ENCODE results near the gene CD59. TPM values are rescaled to one million over a fixed set of nuclear protein-coding genes. Genes with fewer than 3 reads are reported as not detected.

The CD59 gene
- total and polyA plus RNA-seq, 2 of the 13 experiments (the other 11 are each of a cell fraction or from before 2014, with no cell fraction given): 127 to 289 TPM

DNA sequence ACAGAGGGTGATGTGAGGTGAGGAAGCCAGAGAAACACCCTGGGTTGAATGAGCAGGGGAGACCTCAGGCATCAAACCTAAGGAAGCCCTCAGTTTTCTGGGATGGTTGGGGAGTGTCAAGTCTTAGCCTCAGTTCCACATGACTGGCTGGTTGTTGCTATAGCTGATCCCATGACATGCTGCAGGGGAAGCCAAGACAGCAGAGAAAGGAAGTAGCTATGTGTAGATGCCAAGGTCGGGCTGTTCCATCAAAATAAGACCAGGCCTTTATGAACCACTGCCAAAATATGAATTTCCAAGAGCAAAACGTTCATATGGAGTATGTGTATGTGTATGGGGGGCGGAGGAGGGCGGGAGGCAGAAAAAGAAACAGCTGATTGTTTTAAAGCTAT lies 11.6 kb downstream of the CD59 start:
- H2AFZ ChIP-seq (ENCODE audit: low read length): no peak overlapping the region
- H3K4me2 ChIP-seq (ENCODE audit: low read depth, low read length): peak overlapping the region; percentile 52
- no peak for TF ChIP-seq CBFB (CRISPR knock-in tag; IDR thresholded peaks at IDR 0.05)
- no peak for TF ChIP-seq POLR2A (IDR thresholded peaks at IDR 0.05; ENCODE audit: insufficient read depth in 1 of 2, low read depth in 2 of 2, low read length in 2 of 2)
- TF ChIP-seq JUND (CRISPR knock-in tag; IDR thresholded peaks at IDR 0.05): no peak
- no peak for TF ChIP-seq ZBTB3 (CRISPR knock-in tag; IDR thresholded peaks at IDR 0.05; ENCODE audit: borderline replicate concordance, low read depth)
- no peak for TF ChIP-seq ATF1 (CRISPR knock-in tag; IDR thresholded peaks at IDR 0.05)
- TF ChIP-seq, protein P1, sequence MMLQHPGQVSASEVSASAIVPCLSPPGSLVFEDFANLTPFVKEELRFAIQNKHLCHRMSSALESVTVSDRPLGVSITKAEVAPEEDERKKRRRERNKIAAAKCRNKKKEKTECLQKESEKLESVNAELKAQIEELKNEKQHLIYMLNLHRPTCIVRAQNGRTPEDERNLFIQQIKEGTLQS (CRISPR knock-in tag; IDR thresholded peaks at IDR 0.05): no peak
- H3K4me1 ChIP-seq (ENCODE audit: insufficient read depth, low read length): peaks cover 35% of the 10 kb centered on the region
- no peaks in the 10 kb centered on the region for H3K9me3 ChIP-seq (ENCODE audit: low read length)
- H3K27me3 ChIP-seq (ENCODE audit: control insufficient read depth in 1 of 2, insufficient read depth in 2 of 2, low read length in 2 of 2): no peaks in the 10 kb centered on the region
- peak overlapping the region; percentile 28 for H3K9ac ChIP-seq (ENCODE audit: insufficient read depth, low read depth, low read length)
- 90% methylated on average over 4 of the region's 4 CpGs for WGBS (ENCODE audit: low lambda C conversion rate)
- POLR2A ChIA-PET: interaction anchor here (1.0 to 2.1 kb wide), 5 partner anchors 10 to 33 kb away, joined by 3 to 12 read pairs (median 4); partner anchors contain the start of gene CD59
- intact Hi-C loops (cut with micrococcal nuclease; ENCODE audit: unreplicated experiment): no loop called here
- no TSS peak for BruUV-seq (replicated peaks)
- no peak for FAIRE-seq
- H3K4me3 ChIP-seq (replicated peaks in 1 of 3; ENCODE audit: insufficient read depth in 1 of 3, low read depth in 2 of 3, low read length in 3 of 3): no peak overlapping the region
- H3K36me3 ChIP-seq (replicated peaks in 1 of 2; ENCODE audit: control insufficient read depth in 1 of 2, insufficient read depth in 2 of 2, low read length in 2 of 2): peaks cover 11 to 22% of the 10 kb centered on the region in 2 experiments
- peaks cover 32% of the 10 kb centered on the region for H3K79me2 ChIP-seq (ENCODE audit: insufficient read depth, low read length)
- DNase-seq (ENCODE audit: low spot score): no peak
- peak; percentile 45; the same call in 2 of the 3 replicates for ATAC-seq
- H4K20me1 ChIP-seq (ENCODE audit: insufficient read depth, low read length): peaks cover 2% of the 10 kb centered on the region
- peak overlapping the region; percentile 66 for H3K27ac ChIP-seq (ENCODE audit: extremely low read length, insufficient read depth, low read length)
- CTCF ChIA-PET (ENCODE audit: low intra/inter-chr PET ratio, low total read pairs): no interaction called here
- in situ Hi-C loops (cut with HindIII; ENCODE audit: extremely low pct_ligation_motif_present, low pct_unique_long_range_greater_than_20kb): no loop called here

DNA sequence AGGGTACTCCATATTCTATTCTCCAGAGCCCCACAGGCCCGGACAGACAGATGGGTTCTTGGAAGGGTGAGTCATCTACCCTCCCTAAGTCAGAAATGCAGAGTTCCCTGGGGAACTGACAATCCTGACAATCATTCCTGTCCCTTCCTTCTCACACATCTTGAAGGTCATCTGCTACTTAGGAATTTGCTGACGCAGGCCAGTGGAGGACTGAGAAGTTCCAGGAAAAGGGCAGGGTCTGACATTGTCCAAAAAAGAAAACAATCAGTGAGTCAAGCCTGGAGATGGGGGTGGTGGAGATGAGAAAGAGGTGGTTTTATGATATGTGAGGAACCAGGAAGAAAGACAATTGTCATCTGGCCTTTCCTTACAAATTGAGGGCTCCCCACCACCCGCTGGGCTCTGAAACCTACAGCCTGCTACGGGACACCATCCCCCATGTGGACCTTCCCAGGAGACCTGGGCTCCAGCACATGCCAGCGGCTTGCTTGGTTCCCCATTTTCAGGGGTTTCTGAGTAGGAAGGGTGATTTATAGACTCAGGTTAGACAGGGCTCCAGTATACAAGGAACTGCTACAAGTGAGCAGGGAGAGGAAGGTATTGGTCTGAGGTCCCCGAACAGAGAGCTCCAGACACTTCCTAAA lies 12.9 kb downstream of the CD59 start:
- Histone ChIP-seq H2AFZ (ENCODE audit: low read length) (no peak overlapping the region), H3K27me3 (ENCODE audit: control insufficient read depth in 1 of 2, insufficient read depth in 2 of 2, low read length in 2 of 2) (no peaks in the 10 kb centered on the region), H3K4me2 (ENCODE audit: low read depth, low read length) (no peak overlapping the region), H3K27ac (ENCODE audit: extremely low read length, insufficient read depth, low read length) (peak overlapping the region; percentile 66), H4K20me1 (ENCODE audit: insufficient read depth, low read length) (peaks cover 2% of the 10 kb centered on the region), H3K36me3 (replicated peaks in 1 of 2; ENCODE audit: control insufficient read depth in 1 of 2, insufficient read depth in 2 of 2, low read length in 2 of 2) (peaks cover 11 to 31% of the 10 kb centered on the region in 2 experiments), H3K4me3 (replicated peaks in 1 of 3; ENCODE audit: insufficient read depth in 1 of 3, low read depth in 2 of 3, low read length in 3 of 3) (no peak overlapping the region), H3K4me1 (ENCODE audit: insufficient read depth, low read length) (peaks cover 35% of the 10 kb centered on the region), H3K9me3 (ENCODE audit: low read length) (no peaks in the 10 kb centered on the region), H3K9ac (ENCODE audit: insufficient read depth, low read depth, low read length) (no peak overlapping the region), H3K79me2 (ENCODE audit: insufficient read depth, low read length) (peaks cover 23% of the 10 kb centered on the region)
- intact Hi-C loops (cut with micrococcal nuclease; ENCODE audit: unreplicated experiment): no loop called here
- CTCF ChIA-PET (ENCODE audit: low intra/inter-chr PET ratio, low total read pairs): no interaction called here
- FAIRE-seq: no peak
- in situ Hi-C loops (cut with HindIII; ENCODE audit: extremely low pct_ligation_motif_present, low pct_unique_long_range_greater_than_20kb): no loop called here
- peak; percentile 15 for ATAC-seq
- no TSS peak for BruUV-seq (replicated peaks)
- DNase-seq (ENCODE audit: low spot score): no peak
- 96% methylated on average over 4 of the region's 6 CpGs for WGBS (ENCODE audit: low lambda C conversion rate)
- POLR2A ChIA-PET: interaction anchor here (0.5 to 2.1 kb wide), 4 partner anchors 11 to 263 kb away, joined by 3 to 12 read pairs (median 4); partner anchors contain the start of gene CD59
- TF ChIP-seq ZNF589 (CRISPR knock-in tag; conservative IDR thresholded peaks at IDR 0.05) (no peak), SOX5 (CRISPR knock-in tag; IDR thresholded peaks at IDR 0.05; ENCODE audit: borderline replicate concordance) (no peak), HNF4G (IDR thresholded peaks at IDR 0.05; ENCODE audit: borderline replicate concordance, low read depth, low read length) (no peak), HNF4G (CRISPR knock-in tag; IDR thresholded peaks at IDR 0.05; ENCODE audit: borderline replicate concordance, low read depth) (no peak), ZNF337 (CRISPR knock-in tag; IDR thresholded peaks at IDR 0.05; ENCODE audit: borderline replicate concordance, low read depth) (no peak), KAT7 (CRISPR knock-in tag; IDR thresholded peaks at IDR 0.05; ENCODE audit: borderline replicate concordance) (no peak), ARNTL (CRISPR knock-in tag; IDR thresholded peaks at IDR 0.05) (no peak), ZNF121 (CRISPR knock-in tag; IDR thresholded peaks at IDR 0.05) (no peak), KLF16 (CRISPR knock-in tag; IDR thresholded peaks at IDR 0.05) (no peak), GZF1 (CRISPR knock-in tag; IDR thresholded peaks at IDR 0.05) (no peak)
- TF ChIP-seq, protein P2, sequence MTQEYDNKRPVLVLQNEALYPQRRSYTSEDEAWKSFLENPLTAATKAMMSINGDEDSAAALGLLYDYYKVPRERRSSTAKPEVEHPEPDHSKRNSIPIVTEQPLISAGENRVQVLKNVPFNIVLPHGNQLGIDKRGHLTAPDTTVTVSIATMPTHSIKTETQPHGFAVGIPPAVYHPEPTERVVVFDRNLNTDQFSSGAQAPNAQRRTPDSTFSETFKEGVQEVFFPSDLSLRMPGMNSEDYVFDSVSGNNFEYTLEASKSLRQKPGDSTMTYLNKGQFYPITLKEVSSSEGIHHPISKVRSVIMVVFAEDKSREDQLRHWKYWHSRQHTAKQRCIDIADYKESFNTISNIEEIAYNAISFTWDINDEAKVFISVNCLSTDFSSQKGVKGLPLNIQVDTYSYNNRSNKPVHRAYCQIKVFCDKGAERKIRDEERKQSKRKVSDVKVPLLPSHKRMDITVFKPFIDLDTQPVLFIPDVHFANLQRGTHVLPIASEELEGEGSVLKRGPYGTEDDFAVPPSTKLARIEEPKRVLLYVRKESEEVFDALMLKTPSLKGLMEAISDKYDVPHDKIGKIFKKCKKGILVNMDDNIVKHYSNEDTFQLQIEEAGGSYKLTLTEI (CRISPR knock-in tag; conservative IDR thresholded peaks at IDR 0.05): no peak

Measured in HepG2 (cell line).